RWPE1 (cell line): ENCODE results near the gene PGF.

Source experiments
- CTCF ChIA-PET: fragments of 350-600 bp; sonication (Branson Sonifier 250); formaldehyde crosslinking; extraction: SDS; loops from one replicate; lab custom pipeline; 2021; lab: Yijun Ruan, JAX
- POLR2A ChIA-PET: fragments of 400-600 bp; formaldehyde crosslinking; extraction: SDS; loops from one replicate; lab custom pipeline; 2020; ENCODE audit warnings: antibody characterized with exemption; ENCODE audit not compliant: low non-redundant PET; lab: Yijun Ruan, JAX
- DNase-seq: peaks from one replicate; pipeline ENCODE4 v3.0.0; 2012; ENCODE audit warnings: low spot score
- H3K27ac ChIP-seq: fragments of 450-650 bp; 2 replicates; pipeline ENCODE4 v1.5.1; 2017
- TF ChIP-seq, protein P1 (sequence below): fragments of 450-650 bp; conservative IDR thresholded peaks from 2 replicates; pipeline ENCODE4 v1.5.1; 2017; ENCODE audit warnings: low read depth, mild to moderate bottlenecking

Gene PGF

DNA sequence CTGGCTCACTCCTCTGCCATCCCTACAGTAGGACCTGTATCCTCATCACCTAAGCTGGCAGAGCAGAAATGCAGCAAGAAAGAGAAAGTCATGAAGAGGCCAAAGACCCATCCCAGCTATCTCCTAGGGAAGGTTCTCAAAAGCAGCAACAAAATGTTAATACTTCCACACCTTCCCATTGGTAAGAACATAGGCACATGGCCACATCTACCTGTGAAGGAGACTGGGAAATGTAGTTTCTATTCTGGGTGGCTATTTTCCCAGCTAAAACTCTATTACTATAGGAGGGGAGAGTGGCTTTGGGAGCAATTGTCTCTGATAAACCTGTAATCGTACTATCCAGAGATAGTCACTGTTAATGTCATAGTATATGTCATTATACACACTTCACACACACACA is 33.6 kb upstream of the PGF start:
- DNase-seq = no peak
- TF ChIP-seq, protein P1, sequence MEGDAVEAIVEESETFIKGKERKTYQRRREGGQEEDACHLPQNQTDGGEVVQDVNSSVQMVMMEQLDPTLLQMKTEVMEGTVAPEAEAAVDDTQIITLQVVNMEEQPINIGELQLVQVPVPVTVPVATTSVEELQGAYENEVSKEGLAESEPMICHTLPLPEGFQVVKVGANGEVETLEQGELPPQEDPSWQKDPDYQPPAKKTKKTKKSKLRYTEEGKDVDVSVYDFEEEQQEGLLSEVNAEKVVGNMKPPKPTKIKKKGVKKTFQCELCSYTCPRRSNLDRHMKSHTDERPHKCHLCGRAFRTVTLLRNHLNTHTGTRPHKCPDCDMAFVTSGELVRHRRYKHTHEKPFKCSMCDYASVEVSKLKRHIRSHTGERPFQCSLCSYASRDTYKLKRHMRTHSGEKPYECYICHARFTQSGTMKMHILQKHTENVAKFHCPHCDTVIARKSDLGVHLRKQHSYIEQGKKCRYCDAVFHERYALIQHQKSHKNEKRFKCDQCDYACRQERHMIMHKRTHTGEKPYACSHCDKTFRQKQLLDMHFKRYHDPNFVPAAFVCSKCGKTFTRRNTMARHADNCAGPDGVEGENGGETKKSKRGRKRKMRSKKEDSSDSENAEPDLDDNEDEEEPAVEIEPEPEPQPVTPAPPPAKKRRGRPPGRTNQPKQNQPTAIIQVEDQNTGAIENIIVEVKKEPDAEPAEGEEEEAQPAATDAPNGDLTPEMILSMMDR = no peak
- POLR2A ChIA-PET = no interaction called here
- H3K27ac ChIP-seq = no peak overlapping the region
- CTCF ChIA-PET = interaction anchor here (0.7 kb wide), 1 partner anchor 52 kb away, joined by 3 read pairs; no protein-coding TSS in a partner anchor

DNA sequence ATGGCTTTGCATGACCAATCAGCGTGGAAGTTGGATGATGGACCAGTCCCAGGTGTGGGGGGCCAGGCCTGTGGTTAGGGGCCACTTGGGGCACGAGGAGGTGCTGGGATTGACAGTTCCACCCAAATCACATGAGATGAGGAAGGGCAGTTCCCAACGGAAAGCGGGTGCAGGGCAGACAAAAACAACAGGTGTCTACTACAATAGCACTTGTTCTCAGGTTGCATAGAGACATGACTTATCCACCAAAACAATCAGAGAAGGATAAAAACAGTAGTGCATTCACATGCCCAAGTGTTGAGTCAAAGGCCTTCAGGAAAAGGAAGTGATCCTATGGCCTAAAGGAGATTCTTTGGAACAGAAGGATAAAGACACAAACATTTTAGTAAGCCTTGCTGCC is 32.7 kb upstream of the PGF start:
- POLR2A ChIA-PET = no interaction called here
- TF ChIP-seq, protein P1 = no peak
- peak; percentile 82 for DNase-seq
- peak overlapping the region; percentile 48 for H3K27ac ChIP-seq
- CTCF ChIA-PET = no interaction called here

DNA sequence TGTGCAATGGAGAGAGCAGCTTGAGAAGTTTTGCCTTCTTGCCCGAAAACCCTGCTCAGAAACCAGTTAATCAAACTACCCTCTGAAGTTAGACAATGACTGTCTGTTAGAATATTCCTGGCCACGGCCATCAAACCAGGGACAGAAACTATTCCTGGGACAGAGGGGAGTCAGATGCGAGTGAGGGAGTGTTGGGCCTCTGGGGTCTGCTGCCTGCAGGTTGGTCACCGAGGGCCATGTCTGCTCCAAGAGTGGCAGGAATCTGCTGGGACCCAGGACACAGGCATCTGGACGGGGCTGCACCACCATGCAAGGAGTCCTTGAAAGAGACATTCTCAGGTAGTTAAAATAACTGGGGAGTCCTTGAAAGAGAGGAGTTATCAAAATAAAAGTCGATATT is 30.4 kb upstream of the PGF start:
- TF ChIP-seq, protein P1 = no peak
- H3K27ac ChIP-seq = no peak overlapping the region
- ChIA-PET CTCF (interaction anchor here (0.7 kb wide), 2 partner anchors 38 to 307 kb away, joined by 4 to 6 read pairs; no protein-coding TSS in a partner anchor), POLR2A (no interaction called here)
- DNase-seq = no peak

DNA sequence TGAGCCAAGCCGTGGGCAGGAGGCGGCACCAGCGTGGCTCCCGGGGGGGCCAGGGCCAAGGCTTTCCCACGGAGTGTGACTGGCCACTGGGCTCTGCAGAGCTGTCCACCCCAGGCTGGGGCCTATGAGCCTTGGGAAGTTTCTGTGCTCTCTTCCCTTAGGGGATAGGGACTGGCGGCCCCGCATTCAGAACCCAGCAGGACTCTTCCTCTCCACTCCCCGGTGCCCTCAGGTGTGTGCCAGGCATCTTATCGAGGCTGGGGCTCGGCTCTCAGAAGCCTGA is 29.6 kb upstream of the PGF start:
- TF ChIP-seq, protein P1 = no peak
- no peak for DNase-seq
- ChIA-PET POLR2A (no interaction called here), CTCF (interaction anchor here (1.0 kb wide), 1 partner anchor 39 kb away, joined by 3 read pairs; no protein-coding TSS in a partner anchor)
- H3K27ac ChIP-seq = no peak overlapping the region

DNA sequence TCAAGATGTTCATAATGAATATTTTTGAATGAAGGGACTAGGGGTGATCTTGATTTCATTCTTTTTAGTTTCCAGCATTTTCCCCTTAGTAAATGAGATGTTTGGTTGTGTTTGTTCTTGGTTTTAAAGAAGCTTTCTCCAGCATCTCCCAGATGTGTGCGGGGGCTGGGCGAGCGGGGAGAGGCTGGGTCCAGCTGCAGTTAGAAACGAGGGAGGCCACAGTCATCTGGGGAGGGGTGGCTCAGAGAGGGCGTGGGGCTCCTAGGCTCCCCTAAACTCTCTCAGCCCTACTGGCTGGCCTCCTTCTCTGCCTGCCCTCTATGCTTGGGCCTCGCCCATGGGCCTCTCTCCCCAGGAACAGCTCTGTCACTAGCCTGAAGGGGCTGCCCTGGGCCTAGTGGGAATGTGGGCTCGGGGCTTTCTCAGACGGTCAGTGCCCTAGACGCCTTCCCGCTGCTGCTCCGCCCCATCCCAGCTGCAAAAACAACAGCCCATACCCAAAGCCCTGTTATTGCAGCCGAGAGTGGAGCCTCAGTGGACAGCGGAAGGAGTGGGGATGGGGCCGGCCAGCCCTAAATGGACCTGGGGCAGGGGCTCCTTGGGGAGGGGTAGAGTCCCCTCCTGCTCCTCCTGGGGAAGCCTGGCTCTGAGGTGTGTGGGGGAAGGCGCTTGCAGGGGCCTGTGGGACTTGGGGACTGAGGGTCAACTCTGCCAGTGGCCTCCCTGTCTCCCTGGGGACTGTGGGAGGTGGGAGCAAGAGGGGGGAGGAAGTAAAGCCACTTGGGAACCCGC is 29.0 kb upstream of the PGF start:
- POLR2A ChIA-PET = no interaction called here

DNA sequence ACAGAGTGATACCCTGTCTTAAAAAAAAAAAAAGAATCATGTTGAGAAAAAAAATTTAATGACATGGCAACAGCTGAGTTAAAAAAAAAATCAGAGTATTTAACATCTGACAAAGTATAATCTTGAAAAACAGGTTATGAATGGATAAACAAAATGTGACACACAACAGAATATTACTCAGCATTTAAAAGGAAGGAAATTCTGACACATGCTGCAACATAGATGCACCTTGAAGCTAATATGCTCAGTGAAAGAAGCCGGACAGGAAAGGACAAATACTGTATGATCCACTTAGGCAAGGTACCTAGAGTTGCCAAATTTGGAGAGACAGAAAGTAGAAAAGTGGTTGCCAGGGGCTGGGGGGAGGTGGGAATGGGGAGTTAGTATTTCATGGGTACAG is 27.9 kb upstream of the PGF start:
- TF ChIP-seq, protein P1 = no peak
- no peak overlapping the region for H3K27ac ChIP-seq
- DNase-seq = no peak
- CTCF ChIA-PET = no interaction called here
- POLR2A ChIA-PET = interaction anchor here (0.6 kb wide), 1 partner anchor 23 kb away, joined by 3 read pairs; no protein-coding TSS in a partner anchor

More for the DNA sequence above, 29.0 kb upstream of the PGF start:
- TF ChIP-seq, protein P1 = no peak
- no peak for DNase-seq
- no peak overlapping the region for H3K27ac ChIP-seq
- CTCF ChIA-PET = interaction anchor here (0.6 to 1.0 kb wide), 2 partner anchors 39 to 1062 kb away, joined by 3 read pairs; no protein-coding TSS in a partner anchor
